Liver (tissue), 9 donors: ENCODE data around the gene MAL. TPM values are rescaled to one million over a fixed set of nuclear protein-coding genes. Genes with fewer than 3 reads are reported as not detected.

Source experiments
- DNase-seq: peaks from one replicate; pipeline ENCODE4 v3.0.0-alpha.2; 2017; ENCODE audit warnings: low spot score
- H3K27ac ChIP-seq, 2 donors: one replicate each; pipeline ENCODE4 v1.7.0; 2013; ENCODE audit warnings: inconsistent platforms in 2 of 2, low read length in 2 of 2, control low read depth in 1 of 2, low read depth in 1 of 2, mild to moderate bottlenecking in 1 of 2
- H3K27me3 ChIP-seq, 4 donors: one replicate each; pipeline versions ENCODE4 v1.6.1 to v1.7.0; 2013; ENCODE audit warnings: low read length in 3 of 4, inconsistent platforms in 1 of 4, mild to moderate bottlenecking in 1 of 4, moderate library complexity in 1 of 4; ENCODE audit not compliant: control insufficient read depth in 4 of 4, insufficient read depth in 4 of 4
- H3K36me3 ChIP-seq, 4 donors: one replicate each; pipeline versions ENCODE4 v1.6.1 to v1.7.0; 2013; ENCODE audit warnings: low read length in 3 of 4, mild to moderate bottlenecking in 3 of 4, low read depth in 1 of 4, moderate library complexity in 1 of 4; ENCODE audit not compliant: control insufficient read depth in 4 of 4, insufficient read depth in 3 of 4
- H3K4me1 ChIP-seq, 4 donors: one replicate each; pipeline versions ENCODE4 v1.6.1 to v1.7.0; 2013; ENCODE audit warnings: low read length in 3 of 4, mild to moderate bottlenecking in 3 of 4, moderate library complexity in 1 of 4; ENCODE audit not compliant: control insufficient read depth in 4 of 4, insufficient read depth in 4 of 4
- H3K4me3 ChIP-seq, 3 donors: one replicate each; pipeline versions ENCODE4 v1.6.1 to v1.7.0; 2013; ENCODE audit warnings: low read length in 3 of 3, control low read depth in 1 of 3, low read depth in 1 of 3, mild to moderate bottlenecking in 1 of 3
- H3K9ac ChIP-seq, 2 donors: one replicate each; pipeline ENCODE4 v1.7.0; 2013; ENCODE audit warnings: low read length in 2 of 2, mild to moderate bottlenecking in 2 of 2, moderate library complexity in 2 of 2, control low read depth in 1 of 2, low read depth in 1 of 2
- H3K9me3 ChIP-seq, 4 donors: one replicate each; pipeline versions ENCODE4 v1.6.1 to v1.7.0; 2013; ENCODE audit warnings: low read length in 3 of 4; ENCODE audit not compliant: control insufficient read depth in 4 of 4
- CTCF ChIP-seq: fragments of 150-350 bp; IDR thresholded peaks from 2 replicates; pipeline ENCODE4 v1.5.1; 2017; ENCODE audit warnings: improper control_type of control experiment, low read depth, low read length; ENCODE audit not compliant: missing input control
- FOXA1 ChIP-seq: IDR thresholded peaks from 2 replicates; pipeline ENCODE4 v1.6.1; 2016; ENCODE audit warnings: antibody characterized with exemption
- FOXA2 ChIP-seq: IDR thresholded peaks from 2 replicates; pipeline ENCODE4 v1.6.1; 2016; ENCODE audit warnings: antibody characterized with exemption
- GABPA ChIP-seq, 2 donors: IDR thresholded peaks in 1 of 2; conservative IDR thresholded peaks in 1 of 2; 2 replicates each; pipeline ENCODE4 v1.6.1; 2016; ENCODE audit warnings: antibody characterized with exemption in 2 of 2, mild to moderate bottlenecking in 1 of 2, moderate library complexity in 1 of 2
- HNF4A ChIP-seq, 2 donors: conservative IDR thresholded peaks; 2 replicates each; pipeline ENCODE4 v1.6.1; 2016; ENCODE audit warnings: antibody characterized with exemption in 2 of 2, mild to moderate bottlenecking in 2 of 2
- JUND ChIP-seq, 2 donors: IDR thresholded peaks; 2 replicates each; pipeline ENCODE4 v1.6.1; 2016; ENCODE audit warnings: antibody characterized with exemption in 2 of 2
- MAX ChIP-seq: IDR thresholded peaks from 2 replicates; pipeline ENCODE4 v1.6.1; 2016; ENCODE audit warnings: antibody characterized with exemption
- NR2F2 ChIP-seq: IDR thresholded peaks from 2 replicates; pipeline ENCODE4 v1.6.1; 2016; ENCODE audit warnings: antibody characterized with exemption
- RAD21 ChIP-seq, 2 donors: IDR thresholded peaks; 2 replicates each; pipeline ENCODE4 v1.6.1; 2016; ENCODE audit warnings: antibody characterized with exemption in 2 of 2, mild to moderate bottlenecking in 2 of 2
- RXRA ChIP-seq, 2 donors: IDR thresholded peaks; 2 replicates each; pipeline ENCODE4 v1.6.1; 2017 to 2018; ENCODE audit warnings: antibody characterized with exemption in 2 of 2, mild to moderate bottlenecking in 1 of 2
- SP1 ChIP-seq: IDR thresholded peaks from 2 replicates; pipeline ENCODE4 v1.6.1; 2018; ENCODE audit warnings: antibody characterized with exemption, mild to moderate bottlenecking
- TAF1 ChIP-seq: conservative IDR thresholded peaks from 2 replicates; pipeline ENCODE4 v1.6.1; 2016; ENCODE audit warnings: antibody characterized with exemption, mild to moderate bottlenecking
- YY1 ChIP-seq: IDR thresholded peaks from 2 replicates; pipeline ENCODE4 v1.6.1; 2016; ENCODE audit warnings: antibody characterized with exemption, mild to moderate bottlenecking
- ZBTB33 ChIP-seq: IDR thresholded peaks from 2 replicates; pipeline ENCODE4 v1.6.1; 2016; ENCODE audit warnings: antibody characterized with exemption
- WGBS: extraction: QIAGEN DNeasy Blood & Tissue Kit; methylation state at CpG from one replicate; pipeline ENCODE4 v1.1.7; 2013; 5-methylcytosine and 5-hydroxymethylcytosine counted together
- polyA plus RNA-seq, 2 donors: library from polyadenylated mRNA; stranded (reverse) in 1 of 2; unstranded in 1 of 2; fragments of 200-250 nt in 1 of 2; fragments of >200 nt in 1 of 2; fragmentation: Nextera tagmentation in 1 of 2; extraction: Ambion mirVana in 1 of 2; gene quantifications; one replicate each; pipeline versions ENCODE4 v1.2.1 to v1.2.3, GENCODE V29; 2013 to 2015
- total RNA-seq, 2 donors: library from RNA; depleted of rRNA; stranded (reverse); fragments of >200 nt; gene quantifications; one replicate each; pipeline ENCODE4 v1.2.3, GENCODE V29; 2014
- donor health status: healthy.
- donor health status: healthy.
- donor health status: healthy.
- donor health status: healthy.
- donor health status: healthy.

MAL gene
- not detected for total RNA-seq
- under 1 TPM in 1 of 2 donors, not detected in 1; 0.51 TPM for polyA plus RNA-seq

GRCh38 chr2:95025406-95026319, at the start of gene MAL:
Gene MAL, plus strand, starts transcription at chr2:95025708. Its CDS starts 85 bp downstream, at chr2:95025793.
- DNase-seq, result no peak
- Histone ChIP-seq H3K9me3 (no peaks in the 10 kb centered on the region), H3K9ac (no peak within 1 kb of the TSS), H3K4me3 (peak within 1 kb of the TSS in 1 of 3 donors; percentile 27), H3K4me1 (peaks cover 0 to 19% (median 10%) of the 10 kb centered on the region in 4 donors), H3K27me3 (peaks cover 4 to 12% (median 6%) of the 10 kb centered on the region in 4 donors), H3K36me3 (no peaks in the 10 kb centered on the region), H3K27ac (no peak within 1 kb of the TSS)
- WGBS, result 3% methylated on average over 81 of the region's 81 CpGs
- TF ChIP-seq SP1 (no peak), RXRA (IDR thresholded peaks at IDR 0.05) (no peak), JUND (IDR thresholded peaks at IDR 0.05) (no peak), YY1 (no peak), MAX (no peak), NR2F2 (no peak)

GRCh38 chr2:94977826-94978225, 47.7 kb upstream of the MAL start:
- H3K9ac ChIP-seq, result no peak overlapping the region
- H3K27me3 ChIP-seq, result peaks cover 0 to 4% (median 0%) of the 10 kb centered on the region in 4 donors
- no peaks in the 10 kb centered on the region for H3K9me3 ChIP-seq
- H3K27ac ChIP-seq, result no peak overlapping the region
- no peak for DNase-seq
- TF ChIP-seq ZBTB33, result no peak
- no peak for TF ChIP-seq TAF1
- no peak for TF ChIP-seq CTCF
- no peak for TF ChIP-seq NR2F2
- TF ChIP-seq GABPA (IDR thresholded peaks at IDR 0.05 in 1 of 2, conservative IDR thresholded peaks at IDR 0.05 in 1 of 2), result no peak
- no peak for TF ChIP-seq JUND (IDR thresholded peaks at IDR 0.05)
- TF ChIP-seq HNF4A (conservative IDR thresholded peaks at IDR 0.05), result no peak
- TF ChIP-seq RAD21 (IDR thresholded peaks at IDR 0.05), result no peak
- no peak for TF ChIP-seq FOXA1
- no peak for TF ChIP-seq FOXA2
- 75% methylated on average over 4 of the region's 4 CpGs for WGBS
- no peak overlapping the region for H3K4me3 ChIP-seq
- H3K36me3 ChIP-seq, result no peaks in the 10 kb centered on the region
- no peaks in the 10 kb centered on the region for H3K4me1 ChIP-seq
